ENCODE measurements around the gene VDAC1. TPM values are rescaled to one million over a fixed set of nuclear protein-coding genes. Genes with fewer than 3 reads are reported as not detected.

Gene VDAC1
- total and polyA plus RNA-seq, 10 of the 15 experiments (the other 5 are each of a cell fraction or from before 2014, with no cell fraction given) = 245 to 488 (median 349) TPM

DNA sequence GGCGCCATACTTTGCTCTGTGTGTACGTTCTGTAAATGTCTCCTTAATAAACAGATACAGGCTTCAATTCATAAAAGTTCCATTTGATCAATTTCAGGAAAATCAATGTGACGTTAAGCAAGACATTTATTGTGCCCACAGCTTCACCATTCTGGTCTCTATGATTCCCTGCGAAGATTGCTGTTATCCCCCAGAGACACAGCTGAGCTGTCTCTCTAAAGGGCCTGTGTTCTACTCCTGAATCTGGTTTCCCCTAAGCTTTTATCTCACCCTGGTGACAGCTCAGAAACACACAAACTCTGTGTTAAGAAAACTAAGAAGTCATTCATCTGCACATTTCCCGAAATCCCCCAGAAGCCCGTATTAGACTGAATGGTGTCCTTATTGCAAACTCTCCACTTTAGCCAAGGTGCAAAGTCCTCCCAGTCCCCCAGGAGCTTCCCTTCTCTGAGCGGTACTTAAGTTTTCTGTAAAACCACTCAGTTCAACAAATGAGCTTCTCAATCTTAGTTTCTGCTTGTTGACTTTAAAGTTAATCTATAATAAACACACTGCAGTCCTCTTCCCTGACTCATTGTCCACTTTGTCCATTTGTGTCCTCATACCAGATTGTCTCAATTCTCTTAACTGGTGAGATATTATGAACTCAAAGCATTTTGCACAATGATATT, 35.0 kb downstream of the VDAC1 start (continued):
- TF ChIP-seq, protein P1, sequence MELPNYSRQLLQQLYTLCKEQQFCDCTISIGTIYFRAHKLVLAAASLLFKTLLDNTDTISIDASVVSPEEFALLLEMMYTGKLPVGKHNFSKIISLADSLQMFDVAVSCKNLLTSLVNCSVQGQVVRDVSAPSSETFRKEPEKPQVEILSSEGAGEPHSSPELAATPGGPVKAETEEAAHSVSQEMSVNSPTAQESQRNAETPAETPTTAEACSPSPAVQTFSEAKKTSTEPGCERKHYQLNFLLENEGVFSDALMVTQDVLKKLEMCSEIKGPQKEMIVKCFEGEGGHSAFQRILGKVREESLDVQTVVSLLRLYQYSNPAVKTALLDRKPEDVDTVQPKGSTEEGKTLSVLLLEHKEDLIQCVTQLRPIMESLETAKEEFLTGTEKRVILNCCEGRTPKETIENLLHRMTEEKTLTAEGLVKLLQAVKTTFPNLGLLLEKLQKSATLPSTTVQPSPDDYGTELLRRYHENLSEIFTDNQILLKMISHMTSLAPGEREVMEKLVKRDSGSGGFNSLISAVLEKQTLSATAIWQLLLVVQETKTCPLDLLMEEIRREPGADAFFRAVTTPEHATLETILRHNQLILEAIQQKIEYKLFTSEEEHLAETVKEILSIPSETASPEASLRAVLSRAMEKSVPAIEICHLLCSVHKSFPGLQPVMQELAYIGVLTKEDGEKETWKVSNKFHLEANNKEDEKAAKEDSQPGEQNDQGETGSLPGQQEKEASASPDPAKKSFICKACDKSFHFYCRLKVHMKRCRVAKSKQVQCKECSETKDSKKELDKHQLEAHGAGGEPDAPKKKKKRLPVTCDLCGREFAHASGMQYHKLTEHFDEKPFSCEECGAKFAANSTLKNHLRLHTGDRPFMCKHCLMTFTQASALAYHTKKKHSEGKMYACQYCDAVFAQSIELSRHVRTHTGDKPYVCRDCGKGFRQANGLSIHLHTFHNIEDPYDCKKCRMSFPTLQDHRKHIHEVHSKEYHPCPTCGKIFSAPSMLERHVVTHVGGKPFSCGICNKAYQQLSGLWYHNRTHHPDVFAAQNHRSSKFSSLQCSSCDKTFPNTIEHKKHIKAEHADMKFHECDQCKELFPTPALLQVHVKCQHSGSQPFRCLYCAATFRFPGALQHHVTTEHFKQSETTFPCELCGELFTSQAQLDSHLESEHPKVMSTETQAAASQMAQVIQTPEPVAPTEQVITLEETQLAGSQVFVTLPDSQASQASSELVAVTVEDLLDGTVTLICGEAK (IDR thresholded peaks at IDR 0.05; ENCODE audit: borderline replicate concordance) = no peak; the same call in 1 of the 2 replicates
- TF ChIP-seq TBL1XR1 (IDR thresholded peaks at IDR 0.05; ENCODE audit: low read depth, low read length) = no peak
- TF ChIP-seq, protein P2, sequence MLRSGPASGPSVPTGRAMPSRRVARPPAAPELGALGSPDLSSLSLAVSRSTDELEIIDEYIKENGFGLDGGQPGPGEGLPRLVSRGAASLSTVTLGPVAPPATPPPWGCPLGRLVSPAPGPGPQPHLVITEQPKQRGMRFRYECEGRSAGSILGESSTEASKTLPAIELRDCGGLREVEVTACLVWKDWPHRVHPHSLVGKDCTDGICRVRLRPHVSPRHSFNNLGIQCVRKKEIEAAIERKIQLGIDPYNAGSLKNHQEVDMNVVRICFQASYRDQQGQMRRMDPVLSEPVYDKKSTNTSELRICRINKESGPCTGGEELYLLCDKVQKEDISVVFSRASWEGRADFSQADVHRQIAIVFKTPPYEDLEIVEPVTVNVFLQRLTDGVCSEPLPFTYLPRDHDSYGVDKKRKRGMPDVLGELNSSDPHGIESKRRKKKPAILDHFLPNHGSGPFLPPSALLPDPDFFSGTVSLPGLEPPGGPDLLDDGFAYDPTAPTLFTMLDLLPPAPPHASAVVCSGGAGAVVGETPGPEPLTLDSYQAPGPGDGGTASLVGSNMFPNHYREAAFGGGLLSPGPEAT (IDR thresholded peaks at IDR 0.05; ENCODE audit: low read depth) = peak; percentile 76; the same call in 1 of the 2 replicates
- 0 out of 3 replicates have a peak, but pooled peaks have one; percentile 26 for TF ChIP-seq POU2F2 (IDR thresholded peaks at IDR 0.05; ENCODE audit: borderline replicate concordance, low read depth, low read length)
- 0 out of 4 replicates have a peak, but pooled peaks of 1 of the 2 experiments have one; percentile 12 for TF ChIP-seq BHLHE40 (IDR thresholded peaks at IDR 0.05; ENCODE audit: borderline replicate concordance in 1 of 2, low read depth in 2 of 2, low read length in 1 of 2)
- peak; percentile 92 for TF ChIP-seq MEF2B (IDR thresholded peaks at IDR 0.05; ENCODE audit: partially characterized antibody, poor library complexity, severe bottlenecking)
- no peak for TF ChIP-seq NFYB (IDR thresholded peaks at IDR 0.05; ENCODE audit: insufficient read depth, low read depth, low read length)
- TF ChIP-seq BACH1 (IDR thresholded peaks at IDR 0.05; ENCODE audit: borderline replicate concordance) = 0 out of 2 replicates have a peak, but pooled peaks have one; percentile 25
- TF ChIP-seq POLR2AphosphoS2 (IDR thresholded peaks at IDR 0.05; ENCODE audit: low read depth, low read length) = peak; percentile 30; the same call in 1 of the 2 replicates
- no peak for TF ChIP-seq WRNIP1 (IDR thresholded peaks at IDR 0.05; ENCODE audit: borderline replicate concordance, low read depth, low read length)
- no peak for TF ChIP-seq ASH2L (IDR thresholded peaks at IDR 0.05; ENCODE audit: borderline replicate concordance, low read depth)
- no peak for TF ChIP-seq NFXL1 (IDR thresholded peaks at IDR 0.05; ENCODE audit: borderline replicate concordance)
